GM19328 (cell line): ENCODE results near the gene PSMB8.

Source experiments
- ATAC-seq: cut with Tn5 transposase; IDR thresholded peaks from one replicate; pipeline ENCODE4 v1.9.1; 2021; ENCODE audit warnings: mild to moderate bottlenecking, moderate library complexity; ENCODE audit not compliant: unreplicated experiment

The PSMB8 gene

GRCh38 chr6:32799168-32799567, 44.7 kb downstream of the PSMB8 start:
- ATAC-seq, result no peak

- no peak for ATAC-seq
Observed at GRCh38 chr6:32796848-32797776, 46.7 kb downstream of the PSMB8 start.

GRCh38 chr6:32794510-32794909, 49.3 kb downstream of the PSMB8 start:
- ATAC-seq, result no peak

- no peak for ATAC-seq
Observed at GRCh38 chr6:32792901-32793435, 50.9 kb downstream of the PSMB8 start.
